Liver (tissue), 9 donors: ENCODE measurements around the gene LRRC2. TPM values are rescaled to one million over a fixed set of nuclear protein-coding genes. Genes with fewer than 3 reads are reported as not detected.

Experiments used
- DNase-seq: peaks from one replicate; pipeline ENCODE4 v3.0.0-alpha.2; 2017; ENCODE audit warnings: low spot score
- H3K27ac ChIP-seq, 2 donors: one replicate each; pipeline ENCODE4 v1.7.0; 2013; ENCODE audit warnings: inconsistent platforms in 2 of 2, low read length in 2 of 2, control low read depth in 1 of 2, low read depth in 1 of 2, mild to moderate bottlenecking in 1 of 2
- H3K27me3 ChIP-seq, 4 donors: one replicate each; pipeline versions ENCODE4 v1.6.1 to v1.7.0; 2013; ENCODE audit warnings: low read length in 3 of 4, inconsistent platforms in 1 of 4, mild to moderate bottlenecking in 1 of 4, moderate library complexity in 1 of 4; ENCODE audit not compliant: control insufficient read depth in 4 of 4, insufficient read depth in 4 of 4
- H3K36me3 ChIP-seq, 4 donors: one replicate each; pipeline versions ENCODE4 v1.6.1 to v1.7.0; 2013; ENCODE audit warnings: low read length in 3 of 4, mild to moderate bottlenecking in 3 of 4, low read depth in 1 of 4, moderate library complexity in 1 of 4; ENCODE audit not compliant: control insufficient read depth in 4 of 4, insufficient read depth in 3 of 4
- H3K4me1 ChIP-seq, 4 donors: one replicate each; pipeline versions ENCODE4 v1.6.1 to v1.7.0; 2013; ENCODE audit warnings: low read length in 3 of 4, mild to moderate bottlenecking in 3 of 4, moderate library complexity in 1 of 4; ENCODE audit not compliant: control insufficient read depth in 4 of 4, insufficient read depth in 4 of 4
- H3K4me3 ChIP-seq, 3 donors: one replicate each; pipeline versions ENCODE4 v1.6.1 to v1.7.0; 2013; ENCODE audit warnings: low read length in 3 of 3, control low read depth in 1 of 3, low read depth in 1 of 3, mild to moderate bottlenecking in 1 of 3
- H3K9ac ChIP-seq, 2 donors: one replicate each; pipeline ENCODE4 v1.7.0; 2013; ENCODE audit warnings: low read length in 2 of 2, mild to moderate bottlenecking in 2 of 2, moderate library complexity in 2 of 2, control low read depth in 1 of 2, low read depth in 1 of 2
- H3K9me3 ChIP-seq, 4 donors: one replicate each; pipeline versions ENCODE4 v1.6.1 to v1.7.0; 2013; ENCODE audit warnings: low read length in 3 of 4; ENCODE audit not compliant: control insufficient read depth in 4 of 4
- EGR1 ChIP-seq, 2 donors: IDR thresholded peaks; 2 replicates each; pipeline ENCODE4 v1.6.1; 2016 to 2018; ENCODE audit warnings: antibody characterized with exemption in 2 of 2, low read depth in 2 of 2
- FOXA1 ChIP-seq: IDR thresholded peaks from 2 replicates; pipeline ENCODE4 v1.6.1; 2016; ENCODE audit warnings: antibody characterized with exemption
- FOXA2 ChIP-seq: IDR thresholded peaks from 2 replicates; pipeline ENCODE4 v1.6.1; 2016; ENCODE audit warnings: antibody characterized with exemption
- GABPA ChIP-seq, 2 donors: IDR thresholded peaks in 1 of 2; conservative IDR thresholded peaks in 1 of 2; 2 replicates each; pipeline ENCODE4 v1.6.1; 2016; ENCODE audit warnings: antibody characterized with exemption in 2 of 2, mild to moderate bottlenecking in 1 of 2, moderate library complexity in 1 of 2
- HNF4A ChIP-seq, 2 donors: conservative IDR thresholded peaks; 2 replicates each; pipeline ENCODE4 v1.6.1; 2016; ENCODE audit warnings: antibody characterized with exemption in 2 of 2, mild to moderate bottlenecking in 2 of 2
- JUND ChIP-seq, 2 donors: IDR thresholded peaks; 2 replicates each; pipeline ENCODE4 v1.6.1; 2016; ENCODE audit warnings: antibody characterized with exemption in 2 of 2
- NR2F2 ChIP-seq: IDR thresholded peaks from 2 replicates; pipeline ENCODE4 v1.6.1; 2016; ENCODE audit warnings: antibody characterized with exemption
- RAD21 ChIP-seq, 2 donors: IDR thresholded peaks; 2 replicates each; pipeline ENCODE4 v1.6.1; 2016; ENCODE audit warnings: antibody characterized with exemption in 2 of 2, mild to moderate bottlenecking in 2 of 2
- RXRA ChIP-seq, 2 donors: IDR thresholded peaks; 2 replicates each; pipeline ENCODE4 v1.6.1; 2017 to 2018; ENCODE audit warnings: antibody characterized with exemption in 2 of 2, mild to moderate bottlenecking in 1 of 2
- SP1 ChIP-seq: IDR thresholded peaks from 2 replicates; pipeline ENCODE4 v1.6.1; 2018; ENCODE audit warnings: antibody characterized with exemption, mild to moderate bottlenecking
- TAF1 ChIP-seq: conservative IDR thresholded peaks from 2 replicates; pipeline ENCODE4 v1.6.1; 2016; ENCODE audit warnings: antibody characterized with exemption, mild to moderate bottlenecking
- YY1 ChIP-seq: IDR thresholded peaks from 2 replicates; pipeline ENCODE4 v1.6.1; 2016; ENCODE audit warnings: antibody characterized with exemption, mild to moderate bottlenecking
- WGBS: extraction: QIAGEN DNeasy Blood & Tissue Kit; methylation state at CpG from one replicate; pipeline ENCODE4 v1.1.7; 2013; 5-methylcytosine and 5-hydroxymethylcytosine counted together
- polyA plus RNA-seq, 2 donors: library from polyadenylated mRNA; stranded (reverse) in 1 of 2; unstranded in 1 of 2; fragments of 200-250 nt in 1 of 2; fragments of >200 nt in 1 of 2; fragmentation: Nextera tagmentation in 1 of 2; extraction: Ambion mirVana in 1 of 2; gene quantifications; one replicate each; pipeline versions ENCODE4 v1.2.1 to v1.2.3, GENCODE V29; 2013 to 2015
- total RNA-seq, 2 donors: library from RNA; depleted of rRNA; stranded (reverse); fragments of >200 nt; gene quantifications; one replicate each; pipeline ENCODE4 v1.2.3, GENCODE V29; 2014
- TF ChIP-seq, protein P1 (sequence below): IDR thresholded peaks from 2 replicates; pipeline ENCODE4 v1.6.1; 2016; ENCODE audit warnings: antibody characterized with exemption
- TF ChIP-seq, protein P2 (sequence below): fragments of 150-350 bp; IDR thresholded peaks from 2 replicates; pipeline ENCODE4 v1.5.1; 2017; ENCODE audit warnings: improper control_type of control experiment, low read depth, low read length; ENCODE audit not compliant: missing input control
- TF ChIP-seq, protein P3 (sequence below): IDR thresholded peaks from 2 replicates; pipeline ENCODE4 v1.6.1; 2016; ENCODE audit warnings: antibody characterized with exemption
- TF ChIP-seq, protein P4 (sequence below): IDR thresholded peaks from 2 replicates; pipeline ENCODE4 v1.6.1; 2016; ENCODE audit warnings: antibody characterized with exemption
- donor health status: healthy.
- donor health status: healthy.
- donor health status: healthy.
- donor health status: healthy.
- donor health status: healthy.

LRRC2 gene
- total and polyA plus RNA-seq, 4 donors = 0.93 to 7.6 (median 4.2) TPM

DNA sequence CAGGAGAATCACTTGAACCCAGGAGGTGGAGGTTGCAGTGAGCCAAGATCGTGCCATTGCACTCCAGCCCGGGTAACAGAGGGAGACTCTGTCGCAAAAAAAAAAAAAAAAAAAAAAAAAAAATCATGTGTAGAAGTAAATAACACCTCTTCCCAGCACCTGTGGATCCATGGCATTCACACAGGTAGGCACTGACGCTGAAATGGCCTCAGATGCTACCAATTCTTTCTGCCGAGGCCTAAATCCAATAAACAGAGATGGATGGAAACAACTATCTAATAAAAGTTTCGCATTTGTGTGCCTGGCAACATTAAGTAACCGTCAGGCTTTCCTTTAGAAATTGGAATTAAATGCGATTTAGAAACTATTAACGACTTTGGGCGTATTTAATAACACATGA lies 10.3 kb upstream of the LRRC2 start:
- Histone ChIP-seq H3K4me3 (no peak overlapping the region), H3K9ac (no peak overlapping the region), H3K36me3 (no peaks in the 10 kb centered on the region), H3K27me3 (no peaks in the 10 kb centered on the region), H3K9me3 (no peaks in the 10 kb centered on the region), H3K4me1 (peaks cover 9 to 28% (median 17%) of the 10 kb centered on the region in 4 donors), H3K27ac (no peak overlapping the region)
- no peak for TF ChIP-seq GABPA (IDR thresholded peaks at IDR 0.05 in 1 of 2, conservative IDR thresholded peaks at IDR 0.05 in 1 of 2)
- no peak for TF ChIP-seq YY1
- TF ChIP-seq, protein P1, sequence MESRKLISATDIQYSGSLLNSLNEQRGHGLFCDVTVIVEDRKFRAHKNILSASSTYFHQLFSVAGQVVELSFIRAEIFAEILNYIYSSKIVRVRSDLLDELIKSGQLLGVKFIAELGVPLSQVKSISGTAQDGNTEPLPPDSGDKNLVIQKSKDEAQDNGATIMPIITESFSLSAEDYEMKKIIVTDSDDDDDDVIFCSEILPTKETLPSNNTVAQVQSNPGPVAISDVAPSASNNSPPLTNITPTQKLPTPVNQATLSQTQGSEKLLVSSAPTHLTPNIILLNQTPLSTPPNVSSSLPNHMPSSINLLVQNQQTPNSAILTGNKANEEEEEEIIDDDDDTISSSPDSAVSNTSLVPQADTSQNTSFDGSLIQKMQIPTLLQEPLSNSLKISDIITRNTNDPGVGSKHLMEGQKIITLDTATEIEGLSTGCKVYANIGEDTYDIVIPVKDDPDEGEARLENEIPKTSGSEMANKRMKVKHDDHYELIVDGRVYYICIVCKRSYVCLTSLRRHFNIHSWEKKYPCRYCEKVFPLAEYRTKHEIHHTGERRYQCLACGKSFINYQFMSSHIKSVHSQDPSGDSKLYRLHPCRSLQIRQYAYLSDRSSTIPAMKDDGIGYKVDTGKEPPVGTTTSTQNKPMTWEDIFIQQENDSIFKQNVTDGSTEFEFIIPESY = no peak
- no peak for TF ChIP-seq TAF1
- TF ChIP-seq EGR1 (IDR thresholded peaks at IDR 0.05; ENCODE audit: low read depth in 2 of 2) = no peak
- no peak for TF ChIP-seq NR2F2
- no peak for TF ChIP-seq FOXA2
- TF ChIP-seq, protein P2, sequence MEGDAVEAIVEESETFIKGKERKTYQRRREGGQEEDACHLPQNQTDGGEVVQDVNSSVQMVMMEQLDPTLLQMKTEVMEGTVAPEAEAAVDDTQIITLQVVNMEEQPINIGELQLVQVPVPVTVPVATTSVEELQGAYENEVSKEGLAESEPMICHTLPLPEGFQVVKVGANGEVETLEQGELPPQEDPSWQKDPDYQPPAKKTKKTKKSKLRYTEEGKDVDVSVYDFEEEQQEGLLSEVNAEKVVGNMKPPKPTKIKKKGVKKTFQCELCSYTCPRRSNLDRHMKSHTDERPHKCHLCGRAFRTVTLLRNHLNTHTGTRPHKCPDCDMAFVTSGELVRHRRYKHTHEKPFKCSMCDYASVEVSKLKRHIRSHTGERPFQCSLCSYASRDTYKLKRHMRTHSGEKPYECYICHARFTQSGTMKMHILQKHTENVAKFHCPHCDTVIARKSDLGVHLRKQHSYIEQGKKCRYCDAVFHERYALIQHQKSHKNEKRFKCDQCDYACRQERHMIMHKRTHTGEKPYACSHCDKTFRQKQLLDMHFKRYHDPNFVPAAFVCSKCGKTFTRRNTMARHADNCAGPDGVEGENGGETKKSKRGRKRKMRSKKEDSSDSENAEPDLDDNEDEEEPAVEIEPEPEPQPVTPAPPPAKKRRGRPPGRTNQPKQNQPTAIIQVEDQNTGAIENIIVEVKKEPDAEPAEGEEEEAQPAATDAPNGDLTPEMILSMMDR = no peak
- TF ChIP-seq, protein P3, sequence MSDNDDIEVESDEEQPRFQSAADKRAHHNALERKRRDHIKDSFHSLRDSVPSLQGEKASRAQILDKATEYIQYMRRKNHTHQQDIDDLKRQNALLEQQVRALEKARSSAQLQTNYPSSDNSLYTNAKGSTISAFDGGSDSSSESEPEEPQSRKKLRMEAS = no peak
- TF ChIP-seq RXRA (IDR thresholded peaks at IDR 0.05) = no peak
- TF ChIP-seq HNF4A (conservative IDR thresholded peaks at IDR 0.05) = no peak
- no peak for TF ChIP-seq RAD21 (IDR thresholded peaks at IDR 0.05)
- no peak for TF ChIP-seq FOXA1
- TF ChIP-seq, protein P4, sequence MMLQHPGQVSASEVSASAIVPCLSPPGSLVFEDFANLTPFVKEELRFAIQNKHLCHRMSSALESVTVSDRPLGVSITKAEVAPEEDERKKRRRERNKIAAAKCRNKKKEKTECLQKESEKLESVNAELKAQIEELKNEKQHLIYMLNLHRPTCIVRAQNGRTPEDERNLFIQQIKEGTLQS = no peak
- WGBS = 85% methylated on average over 10 of the region's 10 CpGs
- DNase-seq = no peak

DNA sequence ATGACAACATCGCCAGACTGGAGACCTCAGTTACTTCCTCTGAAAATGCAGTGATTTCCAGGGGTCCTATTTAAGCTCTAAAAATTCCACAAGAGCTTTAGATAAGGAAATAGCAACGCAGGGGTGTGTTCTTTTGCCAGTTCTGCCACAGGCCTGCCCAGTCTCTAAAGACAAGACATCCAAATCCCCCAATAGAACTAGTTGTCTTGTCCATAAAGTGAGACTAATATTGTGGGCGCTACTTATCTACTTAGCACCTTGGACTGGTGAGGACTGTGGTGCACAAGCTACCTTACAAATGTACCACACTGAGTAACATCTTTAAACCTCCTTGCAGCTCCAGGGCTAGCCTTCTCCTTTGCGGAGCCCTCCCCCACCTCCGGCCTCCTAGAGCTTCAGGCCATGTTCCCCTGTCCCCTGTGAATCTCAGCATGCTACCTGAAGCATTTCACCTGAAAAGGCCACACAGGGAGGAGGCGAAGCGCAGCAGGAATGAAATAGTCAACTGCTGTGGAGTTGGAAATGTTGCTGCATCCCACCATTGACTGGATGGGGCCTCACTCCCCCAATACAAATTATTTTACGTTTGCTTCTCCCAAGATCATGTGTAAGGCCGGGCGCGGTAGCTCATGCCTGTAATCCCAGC lies 9.6 kb upstream of the LRRC2 start:
- Histone ChIP-seq H3K27ac (no peak overlapping the region), H3K9me3 (no peaks in the 10 kb centered on the region), H3K4me3 (no peak overlapping the region), H3K36me3 (no peaks in the 10 kb centered on the region), H3K9ac (no peak overlapping the region), H3K27me3 (no peaks in the 10 kb centered on the region), H3K4me1 (peaks cover 9 to 28% (median 17%) of the 10 kb centered on the region in 4 donors)
- WGBS = 95% methylated on average over 11 of the region's 11 CpGs
- TF ChIP-seq NR2F2 = no peak
- TF ChIP-seq SP1 = no peak
- TF ChIP-seq JUND (IDR thresholded peaks at IDR 0.05) = no peak
- TF ChIP-seq RXRA (IDR thresholded peaks at IDR 0.05) = no peak
- TF ChIP-seq, protein P1 = no peak
- no peak for TF ChIP-seq GABPA (IDR thresholded peaks at IDR 0.05 in 1 of 2, conservative IDR thresholded peaks at IDR 0.05 in 1 of 2)
- DNase-seq = no peak
